GM10847 (cell line): Measurements from ENCODE around the gene LDHD.

Experiments
- POLR2A ChIP-seq: IDR thresholded peaks from 2 replicates; pipeline ENCODE4 v1.6.1; 2011; ENCODE audit not compliant: insufficient read length; ENCODE audit errors: extremely low read depth

LDHD gene

GRCh38 chr16:75078886-75079285 is 37.7 kb downstream of the LDHD start:
- no peak for TF ChIP-seq POLR2A

GRCh38 chr16:75075688-75076268 is 40.8 kb downstream of the LDHD start:
- TF ChIP-seq POLR2A = no peak

DNA sequence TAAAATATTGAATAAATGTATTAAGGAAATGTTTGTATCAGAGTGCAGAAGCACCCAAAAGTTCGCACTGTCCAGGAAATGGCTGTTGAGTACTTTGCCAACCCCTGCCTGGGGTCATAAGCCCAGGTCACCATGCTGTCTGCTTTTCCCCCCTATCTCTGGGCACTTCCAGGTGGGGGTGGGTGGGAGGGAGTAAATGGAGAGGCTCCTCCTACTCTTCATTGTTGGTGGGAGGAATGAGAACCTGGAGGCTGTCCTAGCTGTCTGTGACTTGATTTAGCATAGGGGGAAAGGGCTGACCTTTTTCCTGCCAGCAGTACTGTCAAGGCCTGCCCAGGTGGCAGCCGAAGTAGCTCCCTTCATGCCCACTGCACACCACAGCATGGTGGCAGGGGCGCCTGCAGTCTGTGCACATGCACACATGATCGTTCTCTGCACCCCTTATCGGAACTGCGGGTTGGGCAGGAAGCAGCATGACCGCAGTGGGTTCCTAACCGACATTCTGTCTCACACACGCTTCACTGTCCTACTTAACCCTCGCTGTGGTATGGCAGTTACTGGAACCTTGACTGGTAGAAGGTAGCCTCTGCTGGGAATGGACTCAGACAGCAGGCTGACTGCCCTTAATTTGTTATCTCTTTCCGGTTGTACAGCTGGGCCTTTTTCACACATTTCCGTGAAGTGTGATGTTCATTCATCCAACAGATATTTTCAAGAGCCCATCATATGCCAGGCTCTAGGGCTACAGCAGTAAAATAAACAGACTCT is 41.5 kb downstream of the LDHD start:
- no peak for TF ChIP-seq POLR2A

GRCh38 chr16:75074304-75074793 is 42.2 kb downstream of the LDHD start:
- no peak for TF ChIP-seq POLR2A

DNA sequence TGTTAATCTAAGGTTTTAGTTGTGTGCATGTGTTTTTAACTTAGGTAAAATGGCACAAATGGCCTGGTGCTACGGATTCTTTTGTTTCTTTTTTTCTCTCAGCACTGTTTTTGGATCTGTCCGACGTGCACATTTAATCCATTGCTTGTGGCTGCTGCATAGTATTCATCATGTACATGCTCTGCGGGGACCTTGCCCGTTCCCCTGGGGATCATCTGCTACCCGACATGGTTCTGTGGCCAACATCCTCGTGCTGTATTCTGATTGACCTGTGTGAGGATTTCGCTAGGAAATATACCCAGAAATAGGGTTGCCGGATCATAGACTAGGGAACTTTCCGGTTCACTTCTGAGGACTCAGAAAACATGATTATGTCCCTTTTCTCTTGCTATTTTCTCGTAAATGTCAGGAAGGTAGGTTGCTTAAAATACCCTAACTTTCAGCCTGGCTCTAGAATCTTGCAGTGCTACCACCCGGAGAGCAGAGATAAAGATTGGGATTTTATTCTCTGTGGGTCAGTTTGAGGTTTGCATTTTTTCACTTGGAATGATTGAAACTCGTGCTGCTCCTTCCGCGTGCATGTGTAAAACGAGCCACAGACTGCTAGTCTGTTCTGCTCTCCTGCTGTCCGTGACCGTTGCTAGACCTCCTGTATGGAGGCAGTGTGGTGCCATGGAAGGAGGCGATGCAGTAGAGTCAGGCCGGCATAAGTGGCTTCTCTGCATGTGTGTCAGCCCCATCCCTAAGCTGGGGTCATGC is 42.9 kb downstream of the LDHD start:
- TF ChIP-seq POLR2A = no peak

- TF ChIP-seq POLR2A = no peak
Observed at GRCh38 chr16:75072239-75072947, 44.2 kb downstream of the LDHD start.

DNA sequence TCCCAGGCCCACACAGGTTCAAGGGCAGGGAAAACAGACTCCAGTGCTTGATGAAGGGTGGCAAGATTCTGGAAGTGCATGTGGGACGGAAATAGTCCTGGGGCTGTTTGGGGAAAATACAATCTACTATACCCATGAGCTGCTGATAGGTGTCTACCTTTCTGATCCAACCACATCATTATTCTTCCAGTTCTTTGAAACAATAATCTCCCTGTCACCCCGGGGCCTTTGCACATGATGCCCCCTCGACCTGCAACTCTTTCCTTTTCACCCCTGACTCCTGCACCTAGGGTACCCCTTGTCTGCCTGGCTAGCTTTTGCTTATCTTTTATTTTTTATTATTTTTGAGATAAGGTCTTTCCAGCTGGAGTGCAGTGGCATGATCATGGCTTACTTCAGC is 45.0 kb downstream of the LDHD start:
- no peak for TF ChIP-seq POLR2A

- no peak for TF ChIP-seq POLR2A
Observed at GRCh38 chr16:75070012-75070841, 46.4 kb downstream of the LDHD start.

- TF ChIP-seq POLR2A = no peak
Observed at GRCh38 chr16:75068085-75069031, 48.2 kb downstream of the LDHD start.

DNA sequence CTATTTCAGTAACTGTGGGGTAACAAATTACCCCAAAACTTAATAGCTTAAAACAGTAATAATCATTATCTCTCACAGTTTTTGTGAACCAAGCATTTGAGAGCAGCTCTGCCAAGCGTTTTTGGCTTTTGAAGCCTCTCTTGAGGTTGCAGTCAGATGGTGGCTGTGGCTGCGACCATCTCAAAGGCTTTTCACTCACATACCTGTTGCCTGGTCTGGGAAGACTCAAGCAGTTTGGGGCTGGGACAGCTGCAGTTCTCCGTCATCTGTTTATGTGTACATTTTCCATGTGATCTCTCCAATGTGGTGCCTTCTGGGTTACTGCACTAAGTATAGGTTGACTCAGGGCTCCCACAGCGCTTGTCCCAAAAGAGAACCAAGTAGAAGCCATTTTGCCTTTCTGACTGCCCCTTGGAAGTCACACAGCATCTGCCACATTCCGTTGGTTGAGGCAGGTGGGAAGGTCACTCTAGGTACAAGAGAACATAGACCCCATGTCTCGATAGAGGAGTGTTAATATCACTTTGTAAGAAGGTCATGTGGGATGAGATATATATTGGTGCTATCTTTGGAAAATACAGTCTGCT is 49.6 kb downstream of the LDHD start:
- TF ChIP-seq POLR2A = no peak

DNA sequence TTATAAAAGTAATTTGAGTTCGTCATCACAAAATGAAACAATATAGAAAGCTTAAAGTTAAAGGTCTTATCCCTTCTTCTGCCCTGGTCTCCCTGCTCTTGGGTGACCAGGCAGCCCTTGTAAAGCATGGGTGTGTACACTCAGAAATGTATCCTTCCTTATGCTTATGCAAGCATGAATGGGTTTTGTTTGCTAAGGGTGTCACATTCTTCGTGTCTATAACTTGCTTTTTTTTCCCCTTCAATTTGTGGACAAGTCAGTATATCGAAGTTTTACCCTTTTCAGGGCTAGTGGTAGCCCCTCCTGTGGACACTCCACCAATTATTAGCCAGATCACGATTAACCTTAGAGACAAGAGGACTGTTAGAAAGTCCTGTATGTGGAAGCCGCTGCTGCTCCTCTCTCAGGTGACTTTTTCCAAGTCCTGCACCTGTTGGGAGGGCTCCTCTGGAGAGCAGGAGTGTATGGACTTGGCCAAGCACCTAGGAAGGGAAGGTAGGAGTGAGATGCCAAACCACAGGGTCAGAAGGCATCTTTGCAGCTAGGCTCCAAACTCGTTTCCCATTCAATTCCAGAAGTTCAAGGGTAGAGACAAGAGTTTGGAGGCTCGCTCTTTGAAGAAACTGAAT is 50.9 kb downstream of the LDHD start:
- no peak for TF ChIP-seq POLR2A

DNA sequence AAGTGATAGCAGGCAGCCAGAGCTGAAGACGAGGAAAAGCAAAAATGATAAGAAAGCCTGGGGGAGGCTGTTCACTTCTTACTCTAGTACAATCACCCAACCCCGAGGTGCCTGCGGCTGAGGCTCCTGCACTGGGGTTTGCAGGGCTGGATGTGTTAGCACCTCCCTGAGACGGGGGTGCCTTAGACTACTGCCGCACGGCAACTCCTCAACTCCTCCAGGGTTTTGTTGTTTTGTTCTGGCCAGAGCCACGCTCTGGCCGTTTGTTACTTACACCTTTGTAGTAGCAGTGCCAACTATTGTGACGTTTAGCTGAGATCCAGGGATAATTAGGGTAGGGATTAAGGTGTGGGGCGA is 51.5 kb downstream of the LDHD start:
- no peak for TF ChIP-seq POLR2A

- TF ChIP-seq POLR2A = no peak
Observed at GRCh38 chr16:75064403-75065148, 52.0 kb downstream of the LDHD start.
